Activated CD4-positive, alpha-beta T cell treated with anti-CD3 and anti-CD28 coated beads, Interleukin-2, amount 10 ng/mL, durations not matched to agents 7 days and 5 days (primary cell): ENCODE data around the gene BBC3. TPM values are rescaled to one million over a fixed set of nuclear protein-coding genes. Genes with fewer than 3 reads are reported as not detected.

Experiments
- CTCF ChIA-PET: fragments of 350-600 bp; sonication (Branson Sonifier 250); formaldehyde crosslinking; loops from one replicate; lab custom pipeline; 2021; ENCODE audit warnings: antibody characterized with exemption; lab: Charles Lee
- POLR2A ChIA-PET: fragments of 350-600 bp; sonication (Branson Sonifier 250); formaldehyde crosslinking; loops from one replicate; lab custom pipeline; 2021; ENCODE audit warnings: antibody characterized with exemption; lab: Charles Lee
- DNase-seq: peaks from one replicate; pipeline ENCODE4 v3.0.0-alpha.2; 2020
- H3K27ac Mint-ChIP-seq: one replicate; pipeline ENCODE4 v1.8.0; 2021; ENCODE audit warnings: mild to moderate bottlenecking, moderate library complexity, mixed read lengths
- H3K27me3 Mint-ChIP-seq: one replicate; pipeline ENCODE4 v1.8.0; 2021; ENCODE audit warnings: mixed read lengths
- H3K36me3 Mint-ChIP-seq: one replicate; pipeline ENCODE4 v1.8.0; 2021; ENCODE audit warnings: low read depth, mixed read lengths
- H3K4me1 Mint-ChIP-seq: one replicate; pipeline ENCODE4 v1.8.0; 2021; ENCODE audit warnings: mixed read lengths
- H3K4me3 Mint-ChIP-seq: one replicate; pipeline ENCODE4 v1.8.0; 2021; ENCODE audit warnings: mild to moderate bottlenecking, moderate library complexity, mixed read lengths
- H3K9me3 Mint-ChIP-seq: one replicate; pipeline ENCODE4 v1.8.0; 2021; ENCODE audit warnings: mixed read lengths
- total RNA-seq, 2 experiments: library from RNA; stranded (reverse); gene quantifications; one replicate each; pipeline ENCODE4 v1.2.3, GENCODE V29; 2021

Gene BBC3
- total RNA-seq, 2 experiments from 2014 or later = 12.8 to 19.0 TPM

DNA sequence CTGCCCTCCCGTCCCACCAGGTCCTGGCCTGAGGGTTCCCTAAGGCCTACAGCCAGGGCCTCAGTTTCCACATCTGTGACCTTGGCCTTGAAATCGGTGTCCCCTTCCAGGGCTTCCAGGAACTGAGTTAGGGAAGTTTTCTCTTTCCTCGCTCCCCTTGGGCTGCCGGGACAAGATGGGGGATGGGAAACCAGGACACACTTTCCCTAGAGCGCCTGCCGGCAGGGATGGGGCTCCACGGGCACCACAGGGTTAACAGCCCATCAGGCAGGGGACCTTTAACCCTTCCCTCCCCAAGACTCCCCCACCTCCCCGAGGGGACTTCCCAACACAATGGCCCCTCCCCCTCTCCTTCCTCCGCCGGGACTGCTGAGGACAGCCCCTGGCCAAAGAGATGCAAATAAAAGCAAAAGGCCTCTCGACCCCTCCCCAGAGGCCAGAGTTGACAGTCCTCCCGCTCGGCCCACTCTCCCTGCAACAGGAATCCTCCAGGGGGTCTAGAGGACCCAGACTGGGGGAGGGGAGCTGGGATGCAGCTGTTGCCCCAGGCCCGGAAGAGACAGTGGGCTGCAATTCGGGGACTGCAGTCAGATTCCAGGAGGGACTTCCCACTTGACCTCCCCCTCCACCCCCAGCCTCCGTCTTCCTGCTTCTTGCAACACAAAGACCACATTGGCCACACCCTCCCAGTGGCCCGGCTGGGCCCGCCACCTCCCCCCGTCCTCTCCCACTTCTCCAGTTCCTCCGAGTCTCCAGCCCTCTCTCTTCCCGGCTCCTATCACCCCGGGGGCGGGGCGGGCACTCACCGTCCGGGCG, 3.4 kb downstream of the BBC3 start:
- Mint-ChIP-seq H3K27ac (peak overlapping the region; percentile 84), H3K36me3 (peaks cover 9% of the 10 kb centered on the region), H3K27me3 (no peaks in the 10 kb centered on the region), H3K4me3 (peak overlapping the region; percentile 76), H3K4me1 (peaks cover 31% of the 10 kb centered on the region), H3K9me3 (no peaks in the 10 kb centered on the region)
- ChIA-PET POLR2A (no interaction called here), CTCF (interaction anchor here (0.6 to 5.8 kb wide), 6 partner anchors 11 to 215 kb away, joined by 3 to 78 read pairs (median 4); no protein-coding TSS in a partner anchor)
- DNase-seq = peak; percentile 61

DNA sequence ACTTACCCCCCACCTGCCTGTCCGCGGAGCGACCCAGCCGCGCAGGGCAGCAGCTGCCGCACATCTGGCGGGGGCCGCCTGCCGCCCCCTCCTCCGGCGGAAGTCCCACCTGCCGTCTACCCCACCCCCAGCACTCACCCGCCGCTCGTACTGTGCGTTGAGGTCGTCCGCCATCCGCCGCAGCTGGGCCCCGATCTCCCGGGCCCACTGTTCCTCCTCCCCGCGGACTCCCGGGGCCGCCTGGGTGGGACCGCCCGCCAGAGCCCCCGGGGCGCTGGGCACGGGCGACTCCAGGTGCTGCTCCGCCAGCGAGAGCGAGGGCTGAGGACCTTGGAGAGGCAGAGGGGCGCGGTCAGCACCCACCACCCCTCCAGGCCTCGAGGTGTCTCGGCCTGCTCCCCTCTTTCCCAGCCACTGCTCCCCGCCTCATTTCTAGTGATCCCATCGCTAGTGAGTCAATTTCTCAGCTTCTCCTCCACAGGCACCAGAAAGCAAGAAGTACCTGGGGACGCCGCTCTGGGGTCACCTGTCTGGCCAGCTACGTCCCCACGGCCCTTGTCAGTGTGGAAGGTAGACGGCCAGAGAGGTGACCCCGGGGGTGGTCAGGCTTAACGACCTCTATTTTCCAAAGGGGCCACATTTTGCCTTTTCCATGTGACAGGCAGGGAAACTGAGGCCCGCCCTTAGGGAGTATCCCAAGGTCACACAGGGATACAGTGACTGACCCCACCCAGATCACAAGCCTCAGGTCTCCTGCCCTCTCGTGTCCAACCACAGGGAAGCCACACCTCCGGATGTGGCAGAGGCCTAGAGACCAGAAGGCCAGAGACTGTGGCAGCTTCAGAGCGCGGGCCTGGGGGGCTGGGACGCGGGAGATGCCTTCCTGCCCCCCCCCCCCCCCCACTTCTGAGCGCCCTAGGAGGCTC, 4.3 kb downstream of the BBC3 start:
- H3K27me3 Mint-ChIP-seq = no peaks in the 10 kb centered on the region
- peak; percentile 75 for DNase-seq
- H3K36me3 Mint-ChIP-seq = peaks cover 8% of the 10 kb centered on the region
- H3K4me1 Mint-ChIP-seq = peaks cover 22% of the 10 kb centered on the region
- CTCF ChIA-PET = interaction anchor here (0.6 to 5.8 kb wide), 9 partner anchors 10 to 214 kb away, joined by 3 to 78 read pairs (median 4); no protein-coding TSS in a partner anchor
- peak overlapping the region; percentile 87 for H3K27ac Mint-ChIP-seq
- H3K4me3 Mint-ChIP-seq = peak overlapping the region; percentile 76
- no peaks in the 10 kb centered on the region for H3K9me3 Mint-ChIP-seq
- POLR2A ChIA-PET = interaction anchor here (0.8 to 1.0 kb wide), 3 partner anchors 16 to 48 kb away, joined by 5 read pairs; no protein-coding TSS in a partner anchor

DNA sequence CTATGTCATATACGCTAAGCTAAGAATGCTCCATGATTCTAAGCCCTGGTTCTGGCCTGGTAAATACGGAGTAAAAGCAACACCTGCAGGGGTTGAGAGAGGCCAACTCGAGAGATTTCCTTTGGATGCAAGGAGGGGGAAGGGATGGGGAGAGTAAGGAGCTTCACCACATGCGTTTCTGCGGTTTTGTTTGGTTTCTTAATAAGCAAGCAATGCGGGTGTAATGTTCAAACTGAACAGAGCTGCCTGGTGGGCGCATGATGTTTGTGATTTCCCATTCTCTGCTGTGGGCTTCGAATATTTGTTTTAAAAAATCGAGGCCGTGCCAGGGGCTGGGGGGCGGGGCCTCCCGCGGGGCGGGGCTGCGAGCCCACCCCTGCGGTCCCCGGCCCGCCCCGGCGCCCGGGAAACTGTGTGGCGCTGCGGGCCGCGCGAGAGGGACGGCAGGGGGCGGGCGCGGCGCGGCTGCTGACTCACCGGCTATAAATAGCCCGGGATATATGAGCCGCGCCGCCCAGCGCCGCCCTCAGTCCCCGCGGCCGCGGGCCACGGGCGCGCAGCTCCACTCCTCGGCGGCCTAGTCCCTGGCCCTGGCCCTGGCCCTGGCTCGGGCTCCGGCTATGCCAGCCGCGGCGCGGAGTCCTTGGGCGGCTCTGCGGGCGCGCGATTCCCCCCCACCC, 5.1 kb downstream of the BBC3 start:
- ChIA-PET CTCF (interaction anchor here (0.6 to 5.8 kb wide), 12 partner anchors 10 to 1506 kb away, joined by 3 to 78 read pairs (median 4); no protein-coding TSS in a partner anchor), POLR2A (interaction anchor here (0.6 to 1.0 kb wide), 4 partner anchors 11 to 48 kb away, joined by 3 to 5 read pairs (median 5); no protein-coding TSS in a partner anchor)
- H3K27ac Mint-ChIP-seq = peak overlapping the region; percentile 82
- peaks cover 9% of the 10 kb centered on the region for H3K36me3 Mint-ChIP-seq
- peak; percentile 84 for DNase-seq
- H3K4me1 Mint-ChIP-seq = peaks cover 17% of the 10 kb centered on the region
- no peaks in the 10 kb centered on the region for H3K27me3 Mint-ChIP-seq
- peak overlapping the region; percentile 76 for H3K4me3 Mint-ChIP-seq
- no peaks in the 10 kb centered on the region for H3K9me3 Mint-ChIP-seq

DNA sequence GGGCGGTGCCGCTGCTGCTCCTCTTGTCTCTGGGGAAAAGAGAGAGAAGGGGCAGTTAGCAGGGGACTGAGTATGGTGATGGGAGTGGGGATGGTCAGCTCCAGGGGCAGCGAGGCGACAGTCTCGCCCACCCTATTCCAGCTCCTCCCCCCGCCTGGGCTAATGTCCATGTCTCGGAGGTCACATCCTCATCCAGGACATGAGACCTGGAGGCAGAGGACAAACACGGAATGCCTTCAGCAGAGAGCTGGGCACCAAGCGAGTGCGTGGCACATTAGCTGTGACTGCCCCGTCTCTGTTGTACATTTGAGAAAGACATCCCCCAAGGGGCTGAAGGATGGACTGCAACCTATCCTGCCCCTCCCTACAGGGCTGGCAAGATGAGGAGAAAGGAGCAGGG, 9.1 kb downstream of the BBC3 start:
- ChIA-PET POLR2A (no interaction called here), CTCF (interaction anchor here (0.5 to 1.9 kb wide), 7 partner anchors 11 to 63 kb away, joined by 3 to 10 read pairs (median 5); no protein-coding TSS in a partner anchor)
- Mint-ChIP-seq H3K4me1 (peaks cover 9% of the 10 kb centered on the region), H3K27me3 (no peaks in the 10 kb centered on the region), H3K4me3 (no peak overlapping the region), H3K27ac (no peak overlapping the region), H3K9me3 (no peaks in the 10 kb centered on the region), H3K36me3 (peaks cover 14% of the 10 kb centered on the region)
- no peak for DNase-seq

DNA sequence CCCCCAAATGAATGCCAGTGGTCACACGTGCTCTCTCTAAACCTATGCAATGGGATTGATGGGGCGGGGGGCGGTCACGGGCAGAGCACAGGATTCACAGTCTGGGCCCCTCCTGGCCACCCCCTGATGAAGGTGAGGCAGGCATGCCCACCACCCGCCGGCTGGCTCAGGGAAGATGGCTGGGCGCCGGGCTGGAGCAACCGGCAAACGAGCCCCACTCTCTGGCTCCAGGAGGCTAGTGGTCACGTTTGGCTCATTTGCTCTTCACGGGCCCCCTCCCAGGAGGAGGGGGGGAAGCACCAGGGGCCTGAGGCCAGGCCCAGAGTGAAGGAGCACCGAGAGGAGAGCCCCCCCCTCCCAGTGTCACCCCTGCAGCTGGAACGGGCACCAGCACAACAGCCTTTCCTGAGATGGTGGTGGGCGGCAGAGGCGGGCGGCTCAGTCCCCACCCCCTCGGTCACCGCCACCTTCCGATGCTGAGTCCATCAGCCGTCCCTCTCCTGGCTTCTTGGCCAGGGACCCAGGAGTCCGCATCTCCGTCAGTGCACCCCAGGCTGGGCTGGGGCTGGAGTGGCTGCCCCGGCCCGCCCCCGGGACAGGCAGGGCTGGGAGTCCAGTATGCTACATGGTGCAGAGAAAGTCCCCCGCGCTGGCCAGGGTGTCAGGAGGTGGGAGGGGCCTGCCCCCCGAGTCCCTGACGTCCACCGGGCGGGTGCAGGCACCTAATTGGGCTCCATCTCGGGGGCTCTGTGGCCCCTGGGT, 9.7 kb downstream of the BBC3 start:
- no peak for DNase-seq
- no peak overlapping the region for H3K27ac Mint-ChIP-seq
- peaks cover 6% of the 10 kb centered on the region for H3K4me1 Mint-ChIP-seq
- no peaks in the 10 kb centered on the region for H3K9me3 Mint-ChIP-seq
- no peak overlapping the region for H3K4me3 Mint-ChIP-seq
- CTCF ChIA-PET = interaction anchor here (1.1 to 1.7 kb wide), 2 partner anchors 10 to 18 kb away, joined by 4 to 10 read pairs; no protein-coding TSS in a partner anchor
- H3K27me3 Mint-ChIP-seq = no peaks in the 10 kb centered on the region
- POLR2A ChIA-PET = no interaction called here
- peaks cover 14% of the 10 kb centered on the region for H3K36me3 Mint-ChIP-seq

DNA sequence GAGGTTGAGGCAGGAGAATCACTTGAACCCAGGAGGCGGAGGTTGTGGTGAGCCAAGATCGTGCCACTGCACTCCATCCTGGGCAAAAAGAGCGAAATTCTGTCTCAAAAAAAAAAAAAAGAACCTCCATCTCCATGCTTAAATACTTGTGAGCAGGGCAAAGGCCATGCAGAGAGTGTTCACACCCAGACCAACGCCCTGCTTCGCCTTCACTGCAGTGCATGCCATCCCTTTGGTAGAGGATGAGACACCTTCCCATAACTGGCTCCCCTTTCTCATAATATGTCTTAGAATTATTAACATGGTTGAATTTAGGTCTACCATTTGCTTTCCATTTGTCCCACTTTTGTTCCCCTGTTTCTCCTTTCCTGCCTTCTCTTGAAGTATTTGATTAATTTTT, 15.4 kb downstream of the BBC3 start:
- ChIA-PET POLR2A (interaction anchor here (0.7 kb wide), 1 partner anchor 10 kb away, joined by 3 read pairs; no protein-coding TSS in a partner anchor), CTCF (interaction anchor here (0.7 to 11.5 kb wide), 3 partner anchors 11 to 739 kb away, joined by 3 to 210 read pairs (median 4); no protein-coding TSS in a partner anchor)
- Mint-ChIP-seq H3K27me3 (no peaks in the 10 kb centered on the region), H3K4me1 (peaks cover 14% of the 10 kb centered on the region), H3K27ac (no peak overlapping the region), H3K36me3 (peaks cover 11% of the 10 kb centered on the region), H3K9me3 (no peaks in the 10 kb centered on the region), H3K4me3 (no peak overlapping the region)
- DNase-seq = no peak

DNA sequence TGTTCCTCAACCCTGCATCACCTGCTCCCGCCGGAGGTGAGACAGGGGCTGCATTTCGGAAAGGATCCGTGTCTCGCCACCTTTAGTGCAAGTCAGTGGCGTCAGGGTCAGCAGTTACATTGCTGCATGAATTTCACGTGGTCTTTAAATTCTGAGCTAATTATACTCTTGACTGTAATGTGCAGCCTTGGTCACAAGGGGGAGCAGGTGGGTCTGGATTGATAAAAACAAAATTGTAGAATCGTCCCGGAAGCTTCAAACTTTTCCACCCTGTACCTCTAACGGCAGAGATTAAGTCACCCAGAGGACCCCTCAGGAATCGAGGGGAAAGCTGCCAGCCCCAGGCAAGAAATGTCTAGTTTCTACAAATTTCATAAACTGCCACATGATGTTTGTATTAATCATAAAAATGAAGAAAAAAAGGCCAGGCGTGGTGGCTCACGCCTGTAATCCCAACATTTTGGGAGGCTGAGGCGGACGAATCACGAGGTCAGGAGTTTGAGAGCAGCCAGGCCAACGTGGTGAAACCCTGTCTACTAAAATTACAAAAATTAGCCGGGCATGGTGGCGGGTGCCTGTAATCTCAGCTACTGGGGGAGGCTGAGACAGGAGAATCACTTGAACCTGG, 20.2 kb downstream of the BBC3 start:
- peak overlapping the region; percentile 87 for H3K27ac Mint-ChIP-seq
- peaks cover 20% of the 10 kb centered on the region for H3K4me1 Mint-ChIP-seq
- no peaks in the 10 kb centered on the region for H3K27me3 Mint-ChIP-seq
- ChIA-PET CTCF (interaction anchor here (0.6 to 11.5 kb wide), 31 partner anchors 9 to 95 kb away, joined by 3 to 210 read pairs (median 4); partner anchors contain the start of genes CCDC9 and SAE1), POLR2A (interaction anchor here (1.0 to 3.1 kb wide), 2 partner anchors 13 to 33 kb away, joined by 5 to 20 read pairs; no protein-coding TSS in a partner anchor)
- H3K4me3 Mint-ChIP-seq = no peak overlapping the region
- no peaks in the 10 kb centered on the region for H3K9me3 Mint-ChIP-seq
- DNase-seq = peak; percentile 88
- peaks cover 46% of the 10 kb centered on the region for H3K36me3 Mint-ChIP-seq

DNA sequence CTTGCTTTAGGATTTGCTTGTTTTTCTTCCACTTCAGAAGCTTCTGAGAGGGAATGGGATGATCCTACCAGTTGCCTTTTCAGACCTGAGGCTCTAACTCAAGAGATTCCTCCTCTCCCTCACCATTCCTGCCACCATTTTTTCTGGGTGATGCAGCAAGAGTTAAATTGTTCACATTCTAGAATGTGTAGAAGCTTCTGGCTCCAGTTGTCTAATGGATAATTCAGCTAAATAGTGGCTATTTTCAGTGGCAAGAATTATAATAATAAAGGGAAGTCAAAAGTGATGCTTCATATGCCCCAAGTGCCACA, 20.9 kb downstream of the BBC3 start:
- no peak for DNase-seq
- peak overlapping the region; percentile 43 for H3K27ac Mint-ChIP-seq
- peaks cover 52% of the 10 kb centered on the region for H3K36me3 Mint-ChIP-seq
- H3K9me3 Mint-ChIP-seq = no peaks in the 10 kb centered on the region
- H3K27me3 Mint-ChIP-seq = no peaks in the 10 kb centered on the region
- POLR2A ChIA-PET = interaction anchor here (1.0 to 3.1 kb wide), 2 partner anchors 14 to 34 kb away, joined by 5 to 20 read pairs; no protein-coding TSS in a partner anchor
- H3K4me3 Mint-ChIP-seq = no peak overlapping the region
- CTCF ChIA-PET = interaction anchor here (0.6 to 11.5 kb wide), 28 partner anchors 9 to 95 kb away, joined by 3 to 210 read pairs (median 4); partner anchors contain the start of genes CCDC9 and SAE1
- H3K4me1 Mint-ChIP-seq = peaks cover 20% of the 10 kb centered on the region

DNA sequence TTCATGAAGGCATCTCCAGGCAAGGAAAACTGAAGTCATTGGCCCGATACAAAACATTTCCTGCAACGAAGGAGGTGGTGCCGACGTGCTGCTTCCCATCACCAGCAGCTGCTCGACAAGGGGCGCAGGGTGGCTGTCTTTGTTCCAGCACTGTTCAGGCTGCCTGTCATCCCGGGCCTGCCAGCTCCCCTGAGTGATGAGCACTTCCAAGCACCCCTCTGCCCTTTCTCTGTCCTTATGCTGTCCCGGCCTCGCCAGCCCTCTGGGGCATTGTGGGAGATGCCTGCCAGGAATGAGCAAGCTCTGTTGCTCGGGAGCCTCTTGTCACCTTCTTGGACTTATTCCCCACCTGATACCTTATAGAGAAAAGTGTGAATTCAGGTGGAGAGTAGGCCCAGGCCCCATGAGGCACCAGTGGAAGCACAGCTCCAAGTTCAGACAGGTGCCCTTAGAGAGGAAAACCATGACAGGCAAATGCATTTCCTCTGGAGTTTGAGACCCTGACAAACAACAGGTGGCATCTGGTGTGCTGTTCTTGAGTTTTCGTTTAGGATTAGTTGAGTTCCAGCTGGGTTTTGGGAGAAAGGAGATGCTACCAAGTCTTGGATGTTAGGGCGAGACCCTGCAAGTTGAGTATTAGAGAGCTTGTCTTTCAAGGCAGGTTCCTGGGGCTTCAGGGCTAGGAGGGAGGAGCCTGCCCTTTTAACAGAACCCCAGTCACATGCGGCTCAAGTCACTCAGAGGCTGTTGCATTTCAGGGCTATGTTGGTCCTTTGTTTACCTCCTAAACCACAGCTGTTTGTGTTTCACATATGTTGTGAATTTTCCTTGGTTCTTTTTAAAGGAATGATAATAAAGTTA, 21.4 kb downstream of the BBC3 start:
- DNase-seq = no peak
- Mint-ChIP-seq H3K36me3 (peaks cover 57% of the 10 kb centered on the region), H3K27me3 (no peaks in the 10 kb centered on the region), H3K4me3 (no peak overlapping the region), H3K4me1 (peaks cover 20% of the 10 kb centered on the region), H3K27ac (peak overlapping the region; percentile 60), H3K9me3 (no peaks in the 10 kb centered on the region)
- ChIA-PET POLR2A (interaction anchor here (3.1 kb wide), 1 partner anchor 35 kb away, joined by 20 read pairs; no protein-coding TSS in a partner anchor), CTCF (interaction anchor here (1.0 to 11.5 kb wide), 13 partner anchors 8 to 78 kb away, joined by 3 to 210 read pairs (median 9); partner anchors contain the start of gene SAE1)

DNA sequence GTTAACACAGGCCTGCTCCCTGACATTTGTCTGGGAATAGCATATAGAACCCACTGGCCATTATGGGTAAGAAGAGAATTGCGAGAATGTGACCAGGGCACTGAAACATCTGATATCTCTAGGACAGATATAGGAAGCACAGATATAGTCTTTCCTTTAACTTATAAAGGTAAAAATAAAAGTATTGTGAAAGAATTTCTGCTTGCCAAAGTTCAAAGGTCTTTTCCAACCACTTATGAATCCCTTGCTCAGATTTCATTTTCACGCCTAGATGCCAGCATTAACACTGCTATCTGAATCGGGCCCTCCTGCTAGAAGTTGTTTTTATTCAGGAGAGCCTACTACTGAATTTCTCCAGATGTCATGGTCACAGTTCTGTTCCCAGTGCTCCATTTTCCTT, 27.7 kb downstream of the BBC3 start:
- H3K4me1 Mint-ChIP-seq = peaks cover 11% of the 10 kb centered on the region
- CTCF ChIA-PET = interaction anchor here (1.7 kb wide), 1 partner anchor 21 kb away, joined by 3 read pairs; no protein-coding TSS in a partner anchor
- no peaks in the 10 kb centered on the region for H3K27me3 Mint-ChIP-seq
- POLR2A ChIA-PET = no interaction called here
- peaks cover 55% of the 10 kb centered on the region for H3K36me3 Mint-ChIP-seq
- DNase-seq = no peak
- H3K4me3 Mint-ChIP-seq = no peak overlapping the region
- H3K9me3 Mint-ChIP-seq = no peaks in the 10 kb centered on the region
- peak overlapping the region; percentile 41 for H3K27ac Mint-ChIP-seq
